ENCODE results near the gene PLCG2.

GRCh38 chr16:81803332-81803731, 24.2 kb downstream of the PLCG2 start:
- TF ChIP-seq, protein P1, sequence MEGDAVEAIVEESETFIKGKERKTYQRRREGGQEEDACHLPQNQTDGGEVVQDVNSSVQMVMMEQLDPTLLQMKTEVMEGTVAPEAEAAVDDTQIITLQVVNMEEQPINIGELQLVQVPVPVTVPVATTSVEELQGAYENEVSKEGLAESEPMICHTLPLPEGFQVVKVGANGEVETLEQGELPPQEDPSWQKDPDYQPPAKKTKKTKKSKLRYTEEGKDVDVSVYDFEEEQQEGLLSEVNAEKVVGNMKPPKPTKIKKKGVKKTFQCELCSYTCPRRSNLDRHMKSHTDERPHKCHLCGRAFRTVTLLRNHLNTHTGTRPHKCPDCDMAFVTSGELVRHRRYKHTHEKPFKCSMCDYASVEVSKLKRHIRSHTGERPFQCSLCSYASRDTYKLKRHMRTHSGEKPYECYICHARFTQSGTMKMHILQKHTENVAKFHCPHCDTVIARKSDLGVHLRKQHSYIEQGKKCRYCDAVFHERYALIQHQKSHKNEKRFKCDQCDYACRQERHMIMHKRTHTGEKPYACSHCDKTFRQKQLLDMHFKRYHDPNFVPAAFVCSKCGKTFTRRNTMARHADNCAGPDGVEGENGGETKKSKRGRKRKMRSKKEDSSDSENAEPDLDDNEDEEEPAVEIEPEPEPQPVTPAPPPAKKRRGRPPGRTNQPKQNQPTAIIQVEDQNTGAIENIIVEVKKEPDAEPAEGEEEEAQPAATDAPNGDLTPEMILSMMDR (IDR thresholded peaks at IDR 0.05), result no peak
- no peak for TF ChIP-seq ZFX (IDR thresholded peaks at IDR 0.05; ENCODE audit: borderline replicate concordance)
